ENCODE data around the gene ASIC4. TPM values are rescaled to one million over a fixed set of nuclear protein-coding genes. Genes with fewer than 3 reads are reported as not detected.
A peak's percentile ranks its signal among the peaks of the same experiment; 100 is the strongest.

The ASIC4 gene
- total and polyA plus RNA-seq, 9 of the 15 experiments (the other 6 are each of a cell fraction or from before 2014, with no cell fraction given) = 0.07 to 19.2 (median 4.8) TPM

DNA sequence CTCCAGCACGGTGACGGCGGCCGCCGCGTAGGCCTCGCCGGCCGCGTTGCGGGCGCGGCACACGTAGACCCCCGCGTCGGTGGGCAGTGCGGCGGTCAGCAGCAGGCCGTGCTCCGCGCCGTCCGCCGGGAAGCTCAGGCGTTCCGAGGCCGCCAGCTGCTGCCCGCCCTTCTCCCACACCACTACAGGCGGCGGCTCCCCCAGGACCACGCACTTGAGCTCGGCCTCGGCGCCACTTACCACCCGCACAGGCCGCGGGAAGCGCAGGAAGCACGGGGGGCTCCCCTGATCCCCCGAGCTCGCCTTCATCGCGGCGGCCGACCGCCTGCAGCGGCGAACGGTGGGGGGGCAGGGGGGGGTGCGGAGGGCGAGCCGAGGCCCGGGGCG is 56.6 kb downstream of the ASIC4 start (continued):
- TF ChIP-seq, protein P1, sequence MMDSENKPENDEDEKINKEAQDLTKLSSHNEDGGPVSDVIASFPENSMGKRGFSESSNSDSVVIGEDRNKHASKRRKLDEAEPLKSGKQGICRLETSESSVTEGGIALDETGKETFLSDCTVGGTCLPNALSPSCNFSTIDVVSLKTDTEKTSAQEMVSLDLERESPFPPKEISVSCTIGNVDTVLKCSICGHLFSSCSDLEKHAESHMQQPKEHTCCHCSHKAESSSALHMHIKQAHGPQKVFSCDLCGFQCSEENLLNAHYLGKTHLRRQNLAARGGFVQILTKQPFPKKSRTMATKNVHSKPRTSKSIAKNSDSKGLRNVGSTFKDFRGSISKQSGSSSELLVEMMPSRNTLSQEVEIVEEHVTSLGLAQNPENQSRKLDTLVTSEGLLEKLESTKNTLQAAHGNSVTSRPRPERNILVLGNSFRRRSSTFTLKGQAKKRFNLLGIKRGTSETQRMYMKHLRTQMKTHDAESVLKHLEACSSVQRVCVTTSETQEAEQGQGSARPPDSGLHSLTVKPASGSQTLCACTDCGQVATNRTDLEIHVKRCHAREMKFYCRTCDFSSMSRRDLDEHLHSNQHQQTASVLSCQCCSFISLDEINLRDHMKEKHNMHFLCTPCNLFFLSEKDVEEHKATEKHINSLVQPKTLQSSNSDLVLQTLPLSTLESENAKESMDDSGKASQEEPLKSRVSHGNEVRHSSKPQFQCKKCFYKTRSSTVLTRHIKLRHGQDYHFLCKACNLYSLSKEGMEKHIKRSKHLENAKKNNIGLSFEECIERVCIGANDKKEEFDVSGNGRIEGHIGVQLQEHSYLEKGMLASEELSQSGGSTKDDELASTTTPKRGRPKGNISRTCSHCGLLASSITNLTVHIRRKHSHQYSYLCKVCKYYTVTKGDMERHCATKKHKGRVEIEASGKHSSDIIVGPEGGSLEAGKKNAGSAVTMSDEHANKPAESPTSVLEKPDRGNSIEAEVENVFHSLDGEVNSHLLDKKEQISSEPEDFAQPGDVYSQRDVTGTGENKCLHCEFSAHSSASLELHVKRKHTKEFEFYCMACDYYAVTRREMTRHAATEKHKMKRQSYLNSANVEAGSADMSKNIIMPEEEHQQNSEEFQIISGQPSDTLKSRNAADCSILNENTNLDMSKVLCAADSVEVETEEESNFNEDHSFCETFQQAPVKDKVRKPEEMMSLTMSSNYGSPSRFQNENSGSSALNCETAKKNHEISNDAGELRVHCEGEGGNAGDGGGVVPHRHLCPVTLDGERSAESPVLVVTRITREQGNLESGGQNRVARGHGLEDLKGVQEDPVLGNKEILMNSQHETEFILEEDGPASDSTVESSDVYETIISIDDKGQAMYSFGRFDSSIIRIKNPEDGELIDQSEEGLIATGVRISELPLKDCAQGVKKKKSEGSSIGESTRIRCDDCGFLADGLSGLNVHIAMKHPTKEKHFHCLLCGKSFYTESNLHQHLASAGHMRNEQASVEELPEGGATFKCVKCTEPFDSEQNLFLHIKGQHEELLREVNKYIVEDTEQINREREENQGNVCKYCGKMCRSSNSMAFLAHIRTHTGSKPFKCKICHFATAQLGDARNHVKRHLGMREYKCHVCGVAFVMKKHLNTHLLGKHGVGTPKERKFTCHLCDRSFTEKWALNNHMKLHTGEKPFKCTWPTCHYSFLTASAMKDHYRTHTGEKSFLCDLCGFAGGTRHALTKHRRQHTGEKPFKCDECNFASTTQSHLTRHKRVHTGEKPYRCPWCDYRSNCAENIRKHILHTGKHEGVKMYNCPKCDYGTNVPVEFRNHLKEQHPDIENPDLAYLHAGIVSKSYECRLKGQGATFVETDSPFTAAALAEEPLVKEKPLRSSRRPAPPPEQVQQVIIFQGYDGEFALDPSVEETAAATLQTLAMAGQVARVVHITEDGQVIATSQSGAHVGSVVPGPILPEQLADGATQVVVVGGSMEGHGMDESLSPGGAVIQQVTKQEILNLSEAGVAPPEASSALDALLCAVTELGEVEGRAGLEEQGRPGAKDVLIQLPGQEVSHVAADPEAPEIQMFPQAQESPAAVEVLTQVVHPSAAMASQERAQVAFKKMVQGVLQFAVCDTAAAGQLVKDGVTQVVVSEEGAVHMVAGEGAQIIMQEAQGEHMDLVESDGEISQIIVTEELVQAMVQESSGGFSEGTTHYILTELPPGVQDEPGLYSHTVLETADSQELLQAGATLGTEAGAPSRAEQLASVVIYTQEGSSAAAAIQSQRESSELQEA (IDR thresholded peaks at IDR 0.05; ENCODE audit: low read depth) = no peak
- TF ChIP-seq SAFB2 (IDR thresholded peaks at IDR 0.05; ENCODE audit: borderline replicate concordance, low read depth, low read length, severe bottlenecking) (no peak), ZBTB7A (IDR thresholded peaks at IDR 0.05; ENCODE audit: borderline replicate concordance, control insufficient read depth, low read depth, low read length) (0 out of 2 replicates have a peak, but pooled peaks have one; percentile 4), EZH2 (IDR thresholded peaks at IDR 0.05; ENCODE audit: borderline replicate concordance, low read depth, low read length) (no peak), EP400 (IDR thresholded peaks at IDR 0.05) (no peak), L3MBTL2 (IDR thresholded peaks at IDR 0.05) (0 out of 2 replicates have a peak, but pooled peaks have one; percentile 35), RAD21 (CRISPR knock-in tag; conservative IDR thresholded peaks at IDR 0.05 in 1 of 2, IDR thresholded peaks at IDR 0.05 in 1 of 2) (no peak)
- TF ChIP-seq, protein P2, sequence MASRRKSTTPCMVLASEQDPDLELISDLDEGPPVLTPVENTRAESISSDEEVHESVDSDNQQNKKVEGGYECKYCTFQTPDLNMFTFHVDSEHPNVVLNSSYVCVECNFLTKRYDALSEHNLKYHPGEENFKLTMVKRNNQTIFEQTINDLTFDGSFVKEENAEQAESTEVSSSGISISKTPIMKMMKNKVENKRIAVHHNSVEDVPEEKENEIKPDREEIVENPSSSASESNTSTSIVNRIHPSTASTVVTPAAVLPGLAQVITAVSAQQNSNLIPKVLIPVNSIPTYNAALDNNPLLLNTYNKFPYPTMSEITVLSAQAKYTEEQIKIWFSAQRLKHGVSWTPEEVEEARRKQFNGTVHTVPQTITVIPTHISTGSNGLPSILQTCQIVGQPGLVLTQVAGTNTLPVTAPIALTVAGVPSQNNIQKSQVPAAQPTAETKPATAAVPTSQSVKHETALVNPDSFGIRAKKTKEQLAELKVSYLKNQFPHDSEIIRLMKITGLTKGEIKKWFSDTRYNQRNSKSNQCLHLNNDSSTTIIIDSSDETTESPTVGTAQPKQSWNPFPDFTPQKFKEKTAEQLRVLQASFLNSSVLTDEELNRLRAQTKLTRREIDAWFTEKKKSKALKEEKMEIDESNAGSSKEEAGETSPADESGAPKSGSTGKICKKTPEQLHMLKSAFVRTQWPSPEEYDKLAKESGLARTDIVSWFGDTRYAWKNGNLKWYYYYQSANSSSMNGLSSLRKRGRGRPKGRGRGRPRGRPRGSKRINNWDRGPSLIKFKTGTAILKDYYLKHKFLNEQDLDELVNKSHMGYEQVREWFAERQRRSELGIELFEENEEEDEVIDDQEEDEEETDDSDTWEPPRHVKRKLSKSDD (conservative IDR thresholded peaks at IDR 0.05; ENCODE audit: low read length) = no peak
- TF ChIP-seq, protein P3, sequence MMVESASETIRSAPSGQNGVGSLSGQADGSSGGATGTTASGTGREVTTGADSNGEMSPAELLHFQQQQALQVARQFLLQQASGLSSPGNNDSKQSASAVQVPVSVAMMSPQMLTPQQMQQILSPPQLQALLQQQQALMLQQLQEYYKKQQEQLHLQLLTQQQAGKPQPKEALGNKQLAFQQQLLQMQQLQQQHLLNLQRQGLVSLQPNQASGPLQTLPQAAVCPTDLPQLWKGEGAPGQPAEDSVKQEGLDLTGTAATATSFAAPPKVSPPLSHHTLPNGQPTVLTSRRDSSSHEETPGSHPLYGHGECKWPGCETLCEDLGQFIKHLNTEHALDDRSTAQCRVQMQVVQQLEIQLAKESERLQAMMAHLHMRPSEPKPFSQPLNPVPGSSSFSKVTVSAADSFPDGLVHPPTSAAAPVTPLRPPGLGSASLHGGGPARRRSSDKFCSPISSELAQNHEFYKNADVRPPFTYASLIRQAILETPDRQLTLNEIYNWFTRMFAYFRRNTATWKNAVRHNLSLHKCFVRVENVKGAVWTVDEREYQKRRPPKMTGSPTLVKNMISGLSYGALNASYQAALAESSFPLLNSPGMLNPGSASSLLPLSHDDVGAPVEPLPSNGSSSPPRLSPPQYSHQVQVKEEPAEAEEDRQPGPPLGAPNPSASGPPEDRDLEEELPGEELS (CRISPR knock-in tag; IDR thresholded peaks at IDR 0.05; ENCODE audit: borderline replicate concordance) = no peak
- TF ChIP-seq, protein P4, sequence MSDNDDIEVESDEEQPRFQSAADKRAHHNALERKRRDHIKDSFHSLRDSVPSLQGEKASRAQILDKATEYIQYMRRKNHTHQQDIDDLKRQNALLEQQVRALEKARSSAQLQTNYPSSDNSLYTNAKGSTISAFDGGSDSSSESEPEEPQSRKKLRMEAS (CRISPR knock-in tag; IDR thresholded peaks at IDR 0.05) = no peak
- TF ChIP-seq, protein P5, sequence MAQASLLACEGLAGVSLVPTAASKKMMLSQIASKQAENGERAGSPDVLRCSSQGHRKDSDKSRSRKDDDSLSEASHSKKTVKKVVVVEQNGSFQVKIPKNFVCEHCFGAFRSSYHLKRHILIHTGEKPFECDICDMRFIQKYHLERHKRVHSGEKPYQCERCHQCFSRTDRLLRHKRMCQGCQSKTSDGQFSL (CRISPR knock-in tag; IDR thresholded peaks at IDR 0.05) = peak; percentile 88
- TF ChIP-seq, protein P5 (tag; IDR thresholded peaks at IDR 0.05) = peak in 1 of 2 experiments; percentile 95; a peak in 2 of 4 replicates

Data from K562 (cell line).